Parietal lobe (tissue), 1 donor: ENCODE data around the gene GPR26. TPM values are rescaled to one million over a fixed set of nuclear protein-coding genes. Genes with fewer than 3 reads are reported as not detected.

ENCODE experiments used
- total RNA-seq: library from RNA; depleted of rRNA; stranded (reverse); fragments of >200 nt; gene quantifications from one replicate; pipeline ENCODE4 v1.2.3, GENCODE V29; 2014

The GPR26 gene
- 2.8 TPM for total RNA-seq

GRCh38 chr10:123666318-123667236 is at the start of gene GPR26:
Gene GPR26 (plus strand): TSS chr10:123666355. CDS start chr10:123666408, 53 bp downstream.

Other genes starting within 250 kb of the GPR26 start
- 0.31 TPM for gene CPXM2, start 225.5 kb downstream of the GPR26 start, total RNA-seq